GM13977 (cell line): ENCODE data around the gene OPHN1.

Experiments used
- DNase-seq: peaks from one replicate; pipeline ENCODE4 v3.0.0; 2012; ENCODE audit warnings: low spot score
- CTCF ChIP-seq: IDR thresholded peaks from 2 replicates; pipeline ENCODE4 v1.5.1; 2012; ENCODE audit warnings: mild to moderate bottlenecking, control low read depth; ENCODE audit not compliant: insufficient read depth; ENCODE audit errors: extremely low read depth, missing control alignments
- in situ Hi-C: fragments of 300-500 bp; cut with MboI; formaldehyde crosslinking; loops from one replicate; pipeline ENCODE4 v1.12.0; 2022; ENCODE audit warnings: low sequenced_read_pairs, low pct_unique_long_range_greater_than_20kb, mixed read lengths, inconsistent platforms; ENCODE audit not compliant: unreplicated experiment

Gene OPHN1

GRCh38 chrX:68428431-68428830 lies 4.9 kb downstream of the OPHN1 start:
- in situ Hi-C loops = no loop called here
- TF ChIP-seq CTCF = no peak
- DNase-seq = no peak

- no peak for TF ChIP-seq CTCF
- in situ Hi-C loops = no loop called here
- DNase-seq = no peak
Measured at GRCh38 chrX:68424719-68425118, 8.6 kb downstream of the OPHN1 start.

- no peak for DNase-seq
- in situ Hi-C loops = no loop called here
- TF ChIP-seq CTCF = no peak
Measured at GRCh38 chrX:68422478-68422877, 10.8 kb downstream of the OPHN1 start.

- no peak for DNase-seq
- no peak for TF ChIP-seq CTCF
- in situ Hi-C loops = no loop called here
Measured at GRCh38 chrX:68421636-68422035, 11.7 kb downstream of the OPHN1 start.

- TF ChIP-seq CTCF = no peak
- in situ Hi-C loops = no loop called here
- no peak for DNase-seq
Measured at GRCh38 chrX:68420559-68420958, 12.7 kb downstream of the OPHN1 start.

GRCh38 chrX:68419975-68420374 lies 13.3 kb downstream of the OPHN1 start:
- DNase-seq = no peak
- in situ Hi-C loops = no loop called here
- TF ChIP-seq CTCF = no peak

- in situ Hi-C loops = no loop called here
- TF ChIP-seq CTCF = no peak
- DNase-seq = no peak
Measured at GRCh38 chrX:68417651-68418050, 15.6 kb downstream of the OPHN1 start.
